ENCODE data around the gene TMEM196. TPM values are rescaled to one million over a fixed set of nuclear protein-coding genes. Genes with fewer than 3 reads are reported as not detected.

The TMEM196 gene
- total RNA-seq, 4 donors from 2014 or later: not detected

GRCh38 chr7:19798986-19799385 is 25.6 kb upstream of the TMEM196 start:
- Histone ChIP-seq H3K27me3 (no peaks in the 10 kb centered on the region), H3K4me1 (no peaks in the 10 kb centered on the region), H3K27ac (no peak overlapping the region), H3K4me3 (no peak overlapping the region), H3K9me3 (no peaks in the 10 kb centered on the region), H3K36me3 (no peaks in the 10 kb centered on the region)
- no peak for DNase-seq (ENCODE audit: low spot score in 2 of 2)
- TF ChIP-seq EP300 (IDR thresholded peaks at IDR 0.05): no peak
- no peak for TF ChIP-seq CTCF (IDR thresholded peaks at IDR 0.05)
- no peak for TF ChIP-seq POLR2A (IDR thresholded peaks at IDR 0.05)
- WGBS, 2 donors: 52 to 70% methylated on average over 3 of the region's 3 CpGs

- Histone ChIP-seq H3K27me3 (no peaks in the 10 kb centered on the region), H3K4me1 (no peaks in the 10 kb centered on the region), H3K27ac (no peak overlapping the region), H3K36me3 (no peaks in the 10 kb centered on the region), H3K9me3 (peaks cover 0 to 12% (median 0%) of the 10 kb centered on the region in 4 donors), H3K4me3 (no peak overlapping the region)
- no peak for DNase-seq (ENCODE audit: low spot score in 2 of 2)
- no peak for TF ChIP-seq POLR2A (IDR thresholded peaks at IDR 0.05)
- TF ChIP-seq CTCF (IDR thresholded peaks at IDR 0.05): no peak
- no peak for TF ChIP-seq EP300 (IDR thresholded peaks at IDR 0.05)
These were observed 10.1 kb upstream of the TMEM196 start for GRCh38 chr7:19783541-19783940.

- 65 to 68% methylated on average over 4 of the region's 4 CpGs for WGBS, 2 donors
These were observed 3.6 kb upstream of the TMEM196 start for GRCh38 chr7:19776981-19777380.

GRCh38 chr7:19775578-19775977 is 2.2 kb upstream of the TMEM196 start:
- WGBS, 2 donors: 53 to 67% methylated on average over 1 of the region's 1 CpG
- no peaks in the 10 kb centered on the region for H3K9me3 ChIP-seq
- H3K27ac ChIP-seq: no peak overlapping the region
- TF ChIP-seq EP300 (IDR thresholded peaks at IDR 0.05): no peak
- TF ChIP-seq CTCF (IDR thresholded peaks at IDR 0.05): no peak
- no peak for TF ChIP-seq POLR2A (IDR thresholded peaks at IDR 0.05)
- H3K4me3 ChIP-seq: no peak overlapping the region
- H3K27me3 ChIP-seq: peaks cover 0 to 40% of the 10 kb centered on the region in 2 donors
- peaks cover 0 to 19% (median 4%) of the 10 kb centered on the region in 4 donors for H3K4me1 ChIP-seq
- DNase-seq (ENCODE audit: low spot score in 2 of 2): no peak
- H3K36me3 ChIP-seq: no peaks in the 10 kb centered on the region

More at GRCh38 chr7:19776981-19777380, 3.6 kb upstream of the TMEM196 start:
- H3K4me3 ChIP-seq: no peak overlapping the region
- no peaks in the 10 kb centered on the region for H3K36me3 ChIP-seq
- TF ChIP-seq EP300 (IDR thresholded peaks at IDR 0.05) (no peak), POLR2A (IDR thresholded peaks at IDR 0.05) (no peak), CTCF (IDR thresholded peaks at IDR 0.05) (no peak)
- peaks cover 0 to 27% of the 10 kb centered on the region in 2 donors for H3K27me3 ChIP-seq
- DNase-seq (ENCODE audit: low spot score in 2 of 2): no peak
- peaks cover 0 to 18% (median 4%) of the 10 kb centered on the region in 4 donors for H3K4me1 ChIP-seq
- H3K27ac ChIP-seq: no peak overlapping the region
- H3K9me3 ChIP-seq: no peaks in the 10 kb centered on the region

GRCh38 chr7:19772306-19772705 is 1.1 kb downstream of the TMEM196 start:
- Histone ChIP-seq H3K27ac (no peak overlapping the region), H3K27me3 (peaks cover 0 to 44% of the 10 kb centered on the region in 2 donors), H3K4me1 (peaks cover 0 to 19% (median 4%) of the 10 kb centered on the region in 4 donors), H3K4me3 (peak overlapping the region in 2 of 4 donors; percentile 21 to 36), H3K9me3 (no peaks in the 10 kb centered on the region), H3K36me3 (no peaks in the 10 kb centered on the region)
- WGBS, 2 donors: 4 to 6% methylated on average over 17 of the region's 17 CpGs
- no peak for TF ChIP-seq POLR2A (IDR thresholded peaks at IDR 0.05)
- TF ChIP-seq CTCF (IDR thresholded peaks at IDR 0.05): no peak
- no peak for TF ChIP-seq EP300 (IDR thresholded peaks at IDR 0.05)
- DNase-seq (ENCODE audit: low spot score in 2 of 2): no peak
